Upper lobe of left lung (tissue), 6 donors: ENCODE data around the gene UQCC2. TPM values are rescaled to one million over a fixed set of nuclear protein-coding genes. Genes with fewer than 3 reads are reported as not detected.

Experiments
- ATAC-seq, 2 donors: fragments of 200-7000 bp; cut with Tn5 transposase; one replicate each; pipeline ENCODE4 v1.9.1; 2022; ENCODE audit warnings: mild to moderate bottlenecking in 2 of 2, moderate library complexity in 2 of 2; ENCODE audit not compliant: low FRiP score in 2 of 2
- DNase-seq, 2 donors: peaks; one replicate each; pipeline ENCODE4 v3.0.0-alpha.2; 2019 to 2020
- H3K27ac ChIP-seq, 4 donors: fragments of 200-600 bp; sonication (generic); one replicate each; pipeline ENCODE4 v1.5.1; 2016 to 2019
- H3K27me3 ChIP-seq, 4 donors: fragments of 200-600 bp; sonication (generic); one replicate each; pipeline ENCODE4 v1.5.1; 2017 to 2019
- H3K36me3 ChIP-seq, 4 donors: fragments of 200-600 bp; sonication (generic); one replicate each; pipeline ENCODE4 v1.5.1; 2016 to 2019
- H3K4me1 ChIP-seq, 4 donors: fragments of 200-600 bp; sonication (generic); one replicate each; pipeline ENCODE4 v1.5.1; 2018 to 2019
- H3K4me3 ChIP-seq, 4 donors: fragments of 200-600 bp; sonication (generic); one replicate each; pipeline ENCODE4 v1.5.1; 2017 to 2019; ENCODE audit warnings: mild to moderate bottlenecking in 2 of 4, moderate library complexity in 1 of 4
- H3K9me3 ChIP-seq, 4 donors: fragments of 200-600 bp; sonication (generic); one replicate each; pipeline ENCODE4 v1.5.1; 2018 to 2019
- CTCF ChIP-seq, 6 experiments: fragments of 450-650 bp in 4 of 6; fragments of 200-600 bp in 2 of 6; sonication (generic) in 2 of 6; IDR thresholded peaks; one replicate each; pipeline ENCODE4 v1.5.1; 2016 to 2019; ENCODE audit warnings: antibody characterized with exemption in 6 of 6
- EP300 ChIP-seq, 4 donors: sonication (generic); formaldehyde crosslinking; IDR thresholded peaks; one replicate each; pipeline ENCODE4 v1.5.1; 2017; ENCODE audit warnings: antibody characterized with exemption in 4 of 4, control low read depth in 2 of 4
- POLR2A ChIP-seq, 4 donors: fragments of 450-650 bp; IDR thresholded peaks; one replicate each; pipeline ENCODE4 v1.5.1; 2016 to 2017; ENCODE audit warnings: antibody characterized with exemption in 4 of 4, mild to moderate bottlenecking in 2 of 4
- POLR2AphosphoS5 ChIP-seq, 2 donors: sonication (generic); formaldehyde crosslinking; IDR thresholded peaks; one replicate each; pipeline ENCODE4 v1.5.1; 2017; ENCODE audit warnings: antibody characterized with exemption in 2 of 2
- WGBS, 2 donors: methylation state at CpG; one replicate each; pipeline ENCODE4 v1.1.5; 2017 to 2018; 5-methylcytosine and 5-hydroxymethylcytosine counted together
- total RNA-seq, 6 donors: library from RNA; depleted of rRNA in 4 of 6; stranded (reverse); fragments of >200 nt in 4 of 6; gene quantifications; one replicate each; pipeline versions ENCODE4 v1.1.0 to v1.2.1, GENCODE V29; 2016 to 2021
- donor health status: DM: no; HTN: no; CAD: no; lungs with moderate emphysema.
- donor health status: DM: no; HTN: yes; CAD: no; lungs with severe emphysema.

Gene UQCC2
- total RNA-seq, 6 donors from 2014 or later: 8.9 to 53.0 (median 18.2) TPM

DNA sequence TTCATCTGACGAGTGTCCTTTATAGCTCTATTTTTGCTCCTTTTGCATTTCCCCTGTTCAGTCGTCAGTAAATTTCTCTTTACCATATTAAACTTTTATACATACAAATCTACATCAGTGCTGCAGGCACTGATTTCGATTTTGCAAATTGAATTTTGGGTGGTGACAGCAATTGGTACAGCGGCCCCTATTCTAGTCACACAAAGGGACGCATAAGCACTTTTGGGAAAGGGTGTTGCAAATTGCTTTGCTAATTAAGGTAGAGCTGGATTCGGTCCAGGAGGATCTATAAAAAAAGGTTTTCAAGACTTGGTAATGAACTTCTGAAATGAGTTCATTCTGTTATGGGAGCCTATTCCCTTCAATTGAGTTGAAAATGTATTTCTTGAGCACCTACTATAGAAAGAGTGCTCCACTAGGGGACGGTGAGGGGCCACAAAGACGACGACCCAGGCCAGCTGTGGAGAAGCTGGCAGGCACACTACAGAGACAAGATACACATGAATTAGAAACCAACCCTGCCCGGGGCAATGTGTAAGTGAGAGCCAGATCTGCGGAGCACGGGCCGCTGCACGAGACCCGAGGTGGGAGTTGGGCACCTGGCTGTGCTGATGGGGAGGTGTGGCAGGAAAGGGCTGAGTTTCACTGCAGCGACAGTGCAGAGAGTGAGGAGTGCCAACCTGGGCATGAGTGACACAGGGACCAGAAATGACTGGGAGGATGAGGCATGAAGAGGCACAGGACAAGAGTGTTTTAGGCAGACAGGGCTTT is 5.4 kb downstream of the UQCC2 start:
- H3K27ac ChIP-seq: no peak overlapping the region
- H3K4me3 ChIP-seq: no peak overlapping the region
- no peaks in the 10 kb centered on the region for H3K9me3 ChIP-seq
- DNase-seq (no peak), ATAC-seq (no peak)
- WGBS, 2 donors: 80 to 89% methylated on average over 16 of the region's 16 CpGs
- TF ChIP-seq POLR2A (IDR thresholded peaks at IDR 0.05): no peak
- TF ChIP-seq CTCF (IDR thresholded peaks at IDR 0.05): no peak
- TF ChIP-seq EP300 (IDR thresholded peaks at IDR 0.05): no peak
- no peak for TF ChIP-seq POLR2AphosphoS5 (IDR thresholded peaks at IDR 0.05)
- peaks cover 8 to 15% (median 10%) of the 10 kb centered on the region in 4 donors for H3K4me1 ChIP-seq
- H3K36me3 ChIP-seq: peaks cover 0 to 19% (median 7%) of the 10 kb centered on the region in 4 donors
- H3K27me3 ChIP-seq: no peaks in the 10 kb centered on the region

DNA sequence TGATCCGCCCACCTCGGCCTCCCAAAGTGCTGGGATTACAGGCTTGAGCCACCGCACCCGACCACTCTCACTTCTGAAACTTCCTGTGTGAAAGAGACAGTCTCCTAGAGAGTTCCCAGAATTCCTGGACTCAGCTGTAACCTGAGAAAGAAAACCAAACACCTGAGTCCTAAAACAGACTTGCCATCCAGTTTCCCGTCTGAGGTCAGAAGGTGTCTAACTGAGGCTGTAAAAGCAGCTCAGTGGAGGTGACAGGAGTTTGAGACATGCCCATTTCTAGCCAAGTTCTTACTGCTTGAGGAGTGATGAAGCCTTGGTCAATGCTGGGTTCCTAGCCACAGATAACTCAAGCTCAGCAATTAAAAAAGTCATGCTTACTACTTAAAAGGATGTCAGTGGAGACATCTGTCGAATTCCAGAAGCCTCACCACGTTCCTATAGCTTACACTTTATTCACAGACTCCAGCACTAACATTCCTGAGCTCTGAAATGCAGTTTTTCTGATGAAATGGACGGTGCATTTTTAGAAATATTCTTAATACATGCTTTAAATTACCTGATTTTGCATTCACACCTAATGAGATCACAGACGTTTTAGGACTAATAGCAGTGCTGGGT is 6.1 kb downstream of the UQCC2 start:
- H3K36me3 ChIP-seq: peaks cover 0 to 19% (median 7%) of the 10 kb centered on the region in 4 donors

GRCh38 chr6:33704215-33705066 is 7.1 kb downstream of the UQCC2 start:
- H3K36me3 ChIP-seq: peaks cover 0 to 16% (median 7%) of the 10 kb centered on the region in 4 donors
- no peaks in the 10 kb centered on the region for H3K9me3 ChIP-seq
- H3K4me1 ChIP-seq: no peaks in the 10 kb centered on the region
- no peak for TF ChIP-seq CTCF (IDR thresholded peaks at IDR 0.05)
- TF ChIP-seq POLR2A (IDR thresholded peaks at IDR 0.05): no peak
- no peak for TF ChIP-seq EP300 (IDR thresholded peaks at IDR 0.05)
- TF ChIP-seq POLR2AphosphoS5 (IDR thresholded peaks at IDR 0.05): no peak
- 74 to 79% methylated on average over 11 of the region's 11 CpGs for WGBS, 2 donors
- DNase-seq (peak in 1 of 2 donors; percentile 24), ATAC-seq (peak in 1 of 2 donors; percentile 39)
- H3K27me3 ChIP-seq: no peaks in the 10 kb centered on the region
- H3K4me3 ChIP-seq: no peak overlapping the region
- no peak overlapping the region for H3K27ac ChIP-seq

More for the DNA sequence above, 6.1 kb downstream of the UQCC2 start:
- DNase-seq (no peak), ATAC-seq (no peak)
- no peak overlapping the region for H3K27ac ChIP-seq
- no peak overlapping the region for H3K4me3 ChIP-seq
- no peaks in the 10 kb centered on the region for H3K27me3 ChIP-seq
- H3K9me3 ChIP-seq: no peaks in the 10 kb centered on the region
- 73 to 82% methylated on average over 9 of the region's 9 CpGs for WGBS, 2 donors
- H3K4me1 ChIP-seq: peaks cover 1 to 7% (median 3%) of the 10 kb centered on the region in 4 donors
- TF ChIP-seq POLR2AphosphoS5 (IDR thresholded peaks at IDR 0.05): no peak
- no peak for TF ChIP-seq CTCF (IDR thresholded peaks at IDR 0.05)
- no peak for TF ChIP-seq EP300 (IDR thresholded peaks at IDR 0.05)
- TF ChIP-seq POLR2A (IDR thresholded peaks at IDR 0.05): no peak

DNA sequence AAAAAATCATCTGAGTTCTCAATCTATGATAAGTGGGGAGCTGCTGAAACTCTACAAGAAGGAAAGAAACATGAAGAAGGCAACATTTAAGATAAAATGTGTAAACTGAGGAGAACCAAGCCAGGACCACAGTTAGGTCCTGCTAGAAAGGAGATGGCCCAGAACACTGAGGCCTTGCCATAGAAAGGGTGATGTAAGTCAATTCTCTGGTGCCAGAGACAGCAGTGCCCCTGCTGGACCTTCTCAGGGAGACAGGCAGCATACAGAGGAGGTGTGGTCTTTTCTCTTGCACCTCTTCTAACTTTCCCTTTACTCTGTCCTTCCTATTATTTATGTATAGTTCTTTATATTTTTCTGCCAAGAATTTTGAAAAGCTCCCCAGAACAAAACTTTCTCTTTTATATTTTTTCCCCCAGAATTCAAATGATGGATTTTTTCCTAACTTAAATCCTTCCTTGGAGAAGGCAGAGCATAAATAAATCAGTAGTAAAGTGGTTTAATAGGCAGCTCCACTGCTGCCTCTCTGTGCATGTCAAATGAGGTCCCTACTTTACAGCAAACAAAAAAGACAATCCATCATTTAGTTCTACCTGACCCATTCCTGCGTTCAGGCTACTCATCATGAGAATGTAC is 9.0 kb downstream of the UQCC2 start:
- Histone ChIP-seq H3K27ac (no peak overlapping the region), H3K4me1 (peaks cover 0 to 2% (median under 1%) of the 10 kb centered on the region in 4 donors), H3K27me3 (no peaks in the 10 kb centered on the region), H3K9me3 (no peaks in the 10 kb centered on the region), H3K4me3 (no peak overlapping the region), H3K36me3 (peaks cover 0 to 15% (median 12%) of the 10 kb centered on the region in 4 donors)
- WGBS, 2 donors: 81 to 89% methylated on average over 1 of the region's 1 CpG
- ATAC-seq (peak; percentile 52 to 76), DNase-seq (no peak)
- TF ChIP-seq POLR2A (IDR thresholded peaks at IDR 0.05) (no peak), POLR2AphosphoS5 (IDR thresholded peaks at IDR 0.05) (no peak), CTCF (IDR thresholded peaks at IDR 0.05) (peak in 5 of 6 experiments; percentile 23 to 54 (median 47)), EP300 (IDR thresholded peaks at IDR 0.05) (no peak)
